GM13976 (cell line): ENCODE measurements around the gene CHIT1.

Source experiments
- DNase-seq: peaks from one replicate; pipeline ENCODE4 v3.0.0; 2012; ENCODE audit warnings: low spot score
- in situ Hi-C: fragments of 300-500 bp; cut with MboI; formaldehyde crosslinking; loops from one replicate; pipeline ENCODE4 v1.12.0; 2022; ENCODE audit warnings: low sequenced_read_pairs, mixed read lengths, inconsistent platforms; ENCODE audit not compliant: unreplicated experiment
- TF ChIP-seq, protein P1 (sequence below): IDR thresholded peaks from 2 replicates; pipeline ENCODE4 v1.5.1; 2012; ENCODE audit warnings: borderline replicate concordance, mild to moderate bottlenecking; ENCODE audit not compliant: insufficient read depth; ENCODE audit errors: extremely low read depth, missing control alignments, control extremely low read depth

CHIT1 gene

DNA sequence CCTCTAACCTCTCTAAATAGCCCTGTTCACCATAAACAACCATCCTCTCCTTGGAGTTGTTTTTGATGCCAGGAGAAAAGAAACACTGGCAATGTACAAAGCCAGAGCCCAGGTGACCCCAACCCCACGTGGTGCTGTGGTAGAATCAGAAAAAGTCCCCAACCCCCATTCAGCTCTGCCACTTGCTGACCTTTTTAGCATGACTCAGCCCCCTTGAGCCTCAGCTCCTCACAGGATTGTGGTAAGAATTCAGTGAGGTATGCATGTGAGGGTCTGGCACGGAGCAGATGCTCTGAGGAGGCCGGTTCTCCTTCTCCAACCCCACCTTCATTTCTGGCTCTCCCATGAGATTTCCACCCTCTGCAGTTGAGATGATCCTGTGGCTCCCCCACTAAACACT lies 31.8 kb downstream of the CHIT1 start:
- no peak for DNase-seq
- TF ChIP-seq, protein P1, sequence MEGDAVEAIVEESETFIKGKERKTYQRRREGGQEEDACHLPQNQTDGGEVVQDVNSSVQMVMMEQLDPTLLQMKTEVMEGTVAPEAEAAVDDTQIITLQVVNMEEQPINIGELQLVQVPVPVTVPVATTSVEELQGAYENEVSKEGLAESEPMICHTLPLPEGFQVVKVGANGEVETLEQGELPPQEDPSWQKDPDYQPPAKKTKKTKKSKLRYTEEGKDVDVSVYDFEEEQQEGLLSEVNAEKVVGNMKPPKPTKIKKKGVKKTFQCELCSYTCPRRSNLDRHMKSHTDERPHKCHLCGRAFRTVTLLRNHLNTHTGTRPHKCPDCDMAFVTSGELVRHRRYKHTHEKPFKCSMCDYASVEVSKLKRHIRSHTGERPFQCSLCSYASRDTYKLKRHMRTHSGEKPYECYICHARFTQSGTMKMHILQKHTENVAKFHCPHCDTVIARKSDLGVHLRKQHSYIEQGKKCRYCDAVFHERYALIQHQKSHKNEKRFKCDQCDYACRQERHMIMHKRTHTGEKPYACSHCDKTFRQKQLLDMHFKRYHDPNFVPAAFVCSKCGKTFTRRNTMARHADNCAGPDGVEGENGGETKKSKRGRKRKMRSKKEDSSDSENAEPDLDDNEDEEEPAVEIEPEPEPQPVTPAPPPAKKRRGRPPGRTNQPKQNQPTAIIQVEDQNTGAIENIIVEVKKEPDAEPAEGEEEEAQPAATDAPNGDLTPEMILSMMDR, result no peak
- in situ Hi-C loops, result no loop called here

DNA sequence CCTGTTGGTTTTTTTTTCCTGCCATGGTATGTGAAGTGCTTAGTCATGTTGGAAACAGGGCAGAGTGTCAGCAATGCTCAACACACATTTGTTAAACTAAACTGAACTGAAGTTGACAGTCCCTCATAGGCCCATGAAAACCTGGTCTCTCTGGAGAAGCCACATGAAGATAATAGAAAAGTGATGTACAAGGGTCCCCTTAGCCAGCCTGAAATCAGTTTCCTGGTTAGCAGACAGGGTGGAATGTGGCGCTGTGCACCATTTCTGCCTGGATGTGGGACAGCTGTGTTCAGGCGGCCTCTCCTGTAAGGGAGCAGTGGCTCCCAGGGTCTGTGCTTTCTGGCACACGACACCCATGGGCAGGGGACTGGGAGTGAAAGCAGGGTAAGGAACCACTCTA lies 33.1 kb downstream of the CHIT1 start:
- in situ Hi-C loops, result no loop called here
- TF ChIP-seq, protein P1, result no peak
- no peak for DNase-seq

DNA sequence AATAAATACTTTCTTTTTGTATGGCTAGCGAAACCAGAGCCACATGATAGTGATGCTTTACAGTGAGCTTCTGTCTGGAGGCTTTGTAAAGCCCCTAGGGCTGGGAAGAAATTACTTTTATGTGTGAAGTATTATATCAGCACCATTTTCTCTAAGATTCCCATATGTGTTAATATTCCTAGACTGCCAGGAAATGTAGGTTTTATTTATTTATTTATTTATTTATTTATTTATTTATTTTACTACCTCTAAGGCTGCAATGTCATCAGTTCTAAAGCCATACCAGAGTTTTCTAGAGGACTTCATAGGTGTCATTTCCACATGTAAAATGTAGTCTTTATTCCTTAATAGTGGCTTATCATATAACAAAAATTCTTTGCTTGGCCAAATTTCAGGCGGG lies 38.5 kb downstream of the CHIT1 start:
- TF ChIP-seq, protein P1, result no peak
- DNase-seq, result no peak
- in situ Hi-C loops, result no loop called here

DNA sequence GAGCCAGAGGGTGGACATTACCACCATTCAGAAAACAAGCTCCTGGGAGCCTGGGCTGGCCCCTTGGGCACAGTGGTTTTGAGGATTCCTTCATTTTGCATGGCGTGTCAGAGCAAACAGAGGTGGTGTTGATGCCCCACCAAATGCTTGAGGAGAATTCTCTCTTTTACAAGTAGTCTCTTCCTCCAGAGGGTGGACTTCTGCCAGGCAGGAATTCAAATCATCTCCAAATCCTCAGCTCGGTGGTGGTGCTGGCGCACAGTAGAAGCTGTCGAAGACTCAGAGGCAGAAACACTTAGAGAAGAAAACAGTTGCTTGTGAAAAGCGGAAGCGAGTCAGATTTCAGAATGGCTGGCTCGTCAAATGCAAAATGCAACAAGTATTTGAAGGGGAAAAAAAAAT lies 39.5 kb downstream of the CHIT1 start:
- in situ Hi-C loops, result no loop called here
- DNase-seq, result no peak
- TF ChIP-seq, protein P1, result no peak

DNA sequence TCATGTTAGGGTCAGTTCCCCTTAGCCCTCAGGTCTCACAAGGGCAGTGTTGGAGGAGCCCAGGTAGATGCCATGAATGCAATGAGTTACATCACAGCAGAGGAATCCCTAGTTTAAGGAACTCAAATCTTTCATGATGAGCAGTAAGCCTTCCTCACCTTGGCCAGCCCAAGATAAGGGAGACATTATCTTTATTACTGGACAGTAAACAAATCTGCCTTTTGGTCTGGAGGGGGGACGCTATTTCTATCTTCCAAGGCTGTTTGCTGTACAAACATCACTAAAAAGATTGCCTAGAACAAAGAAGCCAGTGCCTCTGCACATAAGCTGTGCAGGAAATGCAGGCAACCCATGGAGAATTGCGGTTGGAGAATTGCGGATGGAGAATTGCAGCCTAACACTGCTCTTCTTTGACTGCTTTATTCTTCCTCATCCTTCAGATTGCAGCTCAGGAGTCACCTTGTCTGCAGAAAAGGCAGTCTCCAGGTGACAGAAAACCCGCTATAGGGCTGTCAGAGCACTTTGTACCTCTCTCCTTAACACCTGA lies 40.7 kb downstream of the CHIT1 start:
- in situ Hi-C loops, result no loop called here
- TF ChIP-seq, protein P1, result no peak
- no peak for DNase-seq

DNA sequence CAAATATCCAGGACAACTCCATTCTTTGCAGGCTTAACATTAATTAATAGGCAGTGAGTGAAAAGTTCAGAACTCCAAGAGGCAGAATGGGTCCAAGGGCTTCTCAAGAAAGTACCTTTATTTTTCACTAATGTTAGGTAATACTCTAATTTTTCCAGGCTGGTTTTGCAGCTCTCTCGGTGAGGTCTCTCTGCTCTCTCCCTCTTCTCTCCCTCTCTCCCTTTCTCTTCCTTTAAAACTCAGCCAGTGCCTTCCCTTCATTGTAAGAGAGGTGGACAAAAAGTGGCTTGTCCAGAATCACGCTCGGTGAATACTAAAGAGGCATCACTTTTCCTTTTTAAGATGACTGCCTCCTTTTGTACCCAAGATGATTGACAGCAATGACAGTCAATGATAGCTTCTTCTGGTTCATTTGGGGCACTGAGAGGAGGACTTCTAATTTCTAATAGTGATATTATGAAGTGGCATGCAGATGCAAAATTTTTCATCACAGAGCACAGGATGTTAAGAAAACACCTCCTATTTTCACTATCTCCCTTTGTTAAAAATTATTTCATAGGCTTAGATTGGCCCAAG lies 41.7 kb downstream of the CHIT1 start:
- in situ Hi-C loops, result no loop called here

DNA sequence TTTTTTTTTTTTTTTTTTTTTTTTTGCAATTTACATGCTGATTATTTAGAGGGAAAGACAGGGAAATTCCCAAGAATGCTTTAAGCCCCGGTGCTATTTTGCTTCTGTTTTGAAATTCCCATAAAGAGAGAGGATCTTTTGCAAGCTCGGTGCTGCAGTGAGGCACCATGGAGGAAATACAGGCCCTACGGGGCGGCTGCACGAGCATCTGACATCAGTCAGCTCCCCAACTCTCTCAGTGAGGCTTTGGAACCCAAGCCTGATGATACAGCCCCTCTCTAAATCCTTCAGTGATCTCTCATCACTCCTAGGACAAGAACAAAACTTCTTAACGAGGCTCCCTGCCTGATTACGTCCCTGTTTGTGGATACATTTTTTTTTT lies 42.2 kb downstream of the CHIT1 start:
- in situ Hi-C loops, result no loop called here
- TF ChIP-seq, protein P1, result no peak
- DNase-seq, result no peak

More for the DNA sequence above, 41.7 kb downstream of the CHIT1 start:
- TF ChIP-seq, protein P1, result no peak
- no peak for DNase-seq
